ENCODE data around the gene GHITM. TPM values are rescaled to one million over a fixed set of nuclear protein-coding genes. Genes with fewer than 3 reads are reported as not detected.

GHITM gene
- total and polyA plus RNA-seq, 2 of the 13 experiments (the other 11 are each of a cell fraction or from before 2014, with no cell fraction given), result 163 to 212 TPM

- DNase-seq (ENCODE audit: low spot score), result no peak
- Histone ChIP-seq H3K9ac (ENCODE audit: insufficient read depth, low read depth, low read length) (no peak overlapping the region), H3K9me3 (ENCODE audit: low read length) (no peaks in the 10 kb centered on the region), H3K4me2 (ENCODE audit: low read depth, low read length) (no peak overlapping the region), H3K36me3 (replicated peaks in 1 of 2; ENCODE audit: control insufficient read depth in 1 of 2, insufficient read depth in 2 of 2, low read length in 2 of 2) (no peaks in the 10 kb centered on the region), H2AFZ (ENCODE audit: low read length) (no peak overlapping the region), H3K27ac (ENCODE audit: extremely low read length, insufficient read depth, low read length) (no peak overlapping the region), H3K79me2 (ENCODE audit: insufficient read depth, low read length) (no peaks in the 10 kb centered on the region), H3K4me1 (ENCODE audit: insufficient read depth, low read length) (no peaks in the 10 kb centered on the region), H4K20me1 (ENCODE audit: insufficient read depth, low read length) (no peaks in the 10 kb centered on the region), H3K27me3 (ENCODE audit: control insufficient read depth in 1 of 2, insufficient read depth in 2 of 2, low read length in 2 of 2) (peaks cover 8 to 34% of the 10 kb centered on the region in 2 experiments), H3K4me3 (replicated peaks in 1 of 3; ENCODE audit: insufficient read depth in 1 of 3, low read depth in 2 of 3, low read length in 3 of 3) (no peak overlapping the region)
- ChIA-PET POLR2A (no interaction called here), CTCF (ENCODE audit: low intra/inter-chr PET ratio, low total read pairs) (no interaction called here)
- WGBS (ENCODE audit: low lambda C conversion rate), result 0% methylated on average over 10 of the region's 11 CpGs
- BruUV-seq (replicated peaks), result no TSS peak
- ATAC-seq, result no peak
- intact Hi-C loops (cut with micrococcal nuclease; ENCODE audit: unreplicated experiment), result no loop called here
- TF ChIP-seq SIN3A (IDR thresholded peaks at IDR 0.05; ENCODE audit: borderline replicate concordance, low read depth, low read length) (no peak), ZNF350 (CRISPR knock-in tag; IDR thresholded peaks at IDR 0.05; ENCODE audit: borderline replicate concordance, low read depth) (no peak), ZNF607 (CRISPR knock-in tag; IDR thresholded peaks at IDR 0.05; ENCODE audit: borderline replicate concordance) (no peak), ZNF850 (CRISPR knock-in tag; conservative IDR thresholded peaks at IDR 0.05) (no peak), ZMAT3 (CRISPR knock-in tag; conservative IDR thresholded peaks at IDR 0.05) (no peak), CEBPB (IDR thresholded peaks at IDR 0.05; ENCODE audit: borderline replicate concordance, low read depth, low read length) (no peak), ELK4 (CRISPR knock-in tag; IDR thresholded peaks at IDR 0.05; ENCODE audit: borderline replicate concordance) (no peak)
- in situ Hi-C loops (cut with HindIII; ENCODE audit: extremely low pct_ligation_motif_present, low pct_unique_long_range_greater_than_20kb), result no loop called here
- FAIRE-seq, result no peak
Observed at GRCh38 chr10:84200537-84201243, 61.4 kb downstream of the GHITM start.

GRCh38 chr10:84201244-84201606 lies 61.9 kb downstream of the GHITM start:
- Histone ChIP-seq H3K27me3 (ENCODE audit: control insufficient read depth in 1 of 2, insufficient read depth in 2 of 2, low read length in 2 of 2) (peaks cover 4 to 29% of the 10 kb centered on the region in 2 experiments; a peak in 4 of 5 replicates), H4K20me1 (ENCODE audit: insufficient read depth, low read length) (no peaks in the 10 kb centered on the region), H3K9ac (ENCODE audit: insufficient read depth, low read depth, low read length) (no peak overlapping the region), H3K79me2 (ENCODE audit: insufficient read depth, low read length) (no peaks in the 10 kb centered on the region), H3K36me3 (replicated peaks in 1 of 2; ENCODE audit: control insufficient read depth in 1 of 2, insufficient read depth in 2 of 2, low read length in 2 of 2) (no peaks in the 10 kb centered on the region), H3K4me2 (ENCODE audit: low read depth, low read length) (no peak overlapping the region), H2AFZ (ENCODE audit: low read length) (no peak overlapping the region), H3K4me3 (replicated peaks in 1 of 3; ENCODE audit: insufficient read depth in 1 of 3, low read depth in 2 of 3, low read length in 3 of 3) (no peak overlapping the region), H3K4me1 (ENCODE audit: insufficient read depth, low read length) (no peaks in the 10 kb centered on the region), H3K9me3 (ENCODE audit: low read length) (no peaks in the 10 kb centered on the region), H3K27ac (ENCODE audit: extremely low read length, insufficient read depth, low read length) (no peak overlapping the region)
- peak; percentile 22; the same call in 1 of the 2 replicates for TF ChIP-seq STAG1 (CRISPR knock-in tag; IDR thresholded peaks at IDR 0.05)
- TF ChIP-seq CTCF (CRISPR knock-in tag; IDR thresholded peaks at IDR 0.05), result 0 out of 2 replicates have a peak, but pooled peaks have one; percentile 26
- no peak for TF ChIP-seq CCDC6 (CRISPR knock-in tag; IDR thresholded peaks at IDR 0.05)
- in situ Hi-C loops (cut with HindIII; ENCODE audit: extremely low pct_ligation_motif_present, low pct_unique_long_range_greater_than_20kb), result no loop called here
- DNase-seq (ENCODE audit: low spot score) (no peak), ATAC-seq (peak; percentile 15; the same call in 2 of the 3 replicates), FAIRE-seq (no peak)
- POLR2A ChIA-PET, result no interaction called here
- WGBS (ENCODE audit: low lambda C conversion rate), result 6% methylated on average over 4 of the region's 6 CpGs
- CTCF ChIA-PET (ENCODE audit: low intra/inter-chr PET ratio, low total read pairs), result no interaction called here
- no TSS peak for BruUV-seq (replicated peaks)
- intact Hi-C loops (cut with micrococcal nuclease; ENCODE audit: unreplicated experiment), result no loop called here

Measured in HepG2 (cell line).